ENCODE results near the gene BCO2. TPM values are rescaled to one million over a fixed set of nuclear protein-coding genes. Genes with fewer than 3 reads are reported as not detected.

Gene BCO2
- total RNA-seq, 1 donor from 2014 or later: 169 TPM

GRCh38 chr11:112249871-112250610, 74.7 kb downstream of the BCO2 start:
- intact Hi-C loops (cut with micrococcal nuclease): no loop called here

GRCh38 chr11:112253605-112254242, 78.4 kb downstream of the BCO2 start:
- Histone ChIP-seq H3K4me1 (no peaks in the 10 kb centered on the region), H3K36me3 (no peaks in the 10 kb centered on the region), H3K27ac (replicated peaks) (no peak overlapping the region), H3K9me3 (replicated peaks) (no peaks in the 10 kb centered on the region), H3K4me3 (no peak overlapping the region), H3K27me3 (ENCODE audit: low read depth) (no peaks in the 10 kb centered on the region)
- intact Hi-C loops (cut with micrococcal nuclease): no loop called here
- no peak for DNase-seq
- TF ChIP-seq, protein P1, sequence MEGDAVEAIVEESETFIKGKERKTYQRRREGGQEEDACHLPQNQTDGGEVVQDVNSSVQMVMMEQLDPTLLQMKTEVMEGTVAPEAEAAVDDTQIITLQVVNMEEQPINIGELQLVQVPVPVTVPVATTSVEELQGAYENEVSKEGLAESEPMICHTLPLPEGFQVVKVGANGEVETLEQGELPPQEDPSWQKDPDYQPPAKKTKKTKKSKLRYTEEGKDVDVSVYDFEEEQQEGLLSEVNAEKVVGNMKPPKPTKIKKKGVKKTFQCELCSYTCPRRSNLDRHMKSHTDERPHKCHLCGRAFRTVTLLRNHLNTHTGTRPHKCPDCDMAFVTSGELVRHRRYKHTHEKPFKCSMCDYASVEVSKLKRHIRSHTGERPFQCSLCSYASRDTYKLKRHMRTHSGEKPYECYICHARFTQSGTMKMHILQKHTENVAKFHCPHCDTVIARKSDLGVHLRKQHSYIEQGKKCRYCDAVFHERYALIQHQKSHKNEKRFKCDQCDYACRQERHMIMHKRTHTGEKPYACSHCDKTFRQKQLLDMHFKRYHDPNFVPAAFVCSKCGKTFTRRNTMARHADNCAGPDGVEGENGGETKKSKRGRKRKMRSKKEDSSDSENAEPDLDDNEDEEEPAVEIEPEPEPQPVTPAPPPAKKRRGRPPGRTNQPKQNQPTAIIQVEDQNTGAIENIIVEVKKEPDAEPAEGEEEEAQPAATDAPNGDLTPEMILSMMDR (IDR thresholded peaks at IDR 0.05; ENCODE audit: borderline replicate concordance): no peak

More at GRCh38 chr11:112249871-112250610, 74.7 kb downstream of the BCO2 start:
- H3K36me3 ChIP-seq: no peaks in the 10 kb centered on the region
- H3K4me3 ChIP-seq: no peak overlapping the region
- no peaks in the 10 kb centered on the region for H3K9me3 ChIP-seq (replicated peaks)
- no peaks in the 10 kb centered on the region for H3K4me1 ChIP-seq
- H3K27me3 ChIP-seq (ENCODE audit: low read depth): no peaks in the 10 kb centered on the region
- DNase-seq: no peak
- no peak overlapping the region for H3K27ac ChIP-seq (replicated peaks)
- TF ChIP-seq, protein P1 (IDR thresholded peaks at IDR 0.05; ENCODE audit: borderline replicate concordance): no peak

DNA sequence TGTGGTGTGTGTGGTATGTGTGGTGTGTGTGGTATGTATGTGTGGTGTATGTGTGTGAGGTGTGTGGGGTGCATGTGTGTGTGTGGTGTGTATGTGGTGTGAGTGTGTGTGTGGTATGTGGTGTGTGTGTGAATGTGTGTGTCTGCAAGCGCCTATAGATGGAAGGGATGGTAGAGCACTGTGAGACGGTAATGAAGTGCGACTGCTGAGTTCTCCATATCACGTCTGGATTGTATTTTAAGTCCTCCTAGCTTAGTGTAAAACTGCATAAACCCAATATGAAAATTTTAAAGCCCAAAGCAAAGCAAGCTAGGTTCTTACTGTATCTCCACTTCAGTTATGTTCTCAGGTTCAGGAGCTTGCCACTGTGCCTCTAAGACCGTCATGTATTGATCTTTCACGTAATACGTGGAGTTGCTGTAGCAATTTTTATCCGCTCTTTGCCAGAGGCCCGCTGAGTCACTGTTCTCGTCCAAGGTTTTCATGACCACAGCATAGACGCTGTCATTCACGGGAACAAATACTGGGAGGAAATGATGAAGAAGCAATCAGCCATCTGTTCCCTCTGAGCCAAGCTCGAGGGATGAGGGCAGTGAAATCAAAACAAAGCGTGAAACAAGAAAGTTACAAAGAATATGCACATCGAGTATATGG, 79.9 kb downstream of the BCO2 start:
- intact Hi-C loops (cut with micrococcal nuclease): no loop called here
- Histone ChIP-seq H3K36me3 (no peaks in the 10 kb centered on the region), H3K27ac (replicated peaks) (no peak overlapping the region), H3K4me1 (no peaks in the 10 kb centered on the region), H3K4me3 (no peak overlapping the region), H3K9me3 (replicated peaks) (no peaks in the 10 kb centered on the region), H3K27me3 (ENCODE audit: low read depth) (no peaks in the 10 kb centered on the region)
- no peak for DNase-seq
- TF ChIP-seq, protein P1 (IDR thresholded peaks at IDR 0.05; ENCODE audit: borderline replicate concordance): no peak

- Histone ChIP-seq H3K27me3 (ENCODE audit: low read depth) (no peaks in the 10 kb centered on the region), H3K36me3 (no peaks in the 10 kb centered on the region), H3K4me1 (no peaks in the 10 kb centered on the region), H3K27ac (replicated peaks) (no peak within 1 kb of the TSS), H3K9me3 (replicated peaks) (no peaks in the 10 kb centered on the region), H3K4me3 (no peak within 1 kb of the TSS)
- DNase-seq: no peak
- intact Hi-C loops (cut with micrococcal nuclease): no loop called here
- TF ChIP-seq, protein P1 (IDR thresholded peaks at IDR 0.05; ENCODE audit: borderline replicate concordance): no peak
These were observed 85.2 kb downstream of the BCO2 start, which contains the start of gene PLET1 for GRCh38 chr11:112260490-112260889. Gene PLET1, minus strand, starts transcription at chr11:112260860. Its CDS starts 271 bp downstream, at chr11:112260589.

DNA sequence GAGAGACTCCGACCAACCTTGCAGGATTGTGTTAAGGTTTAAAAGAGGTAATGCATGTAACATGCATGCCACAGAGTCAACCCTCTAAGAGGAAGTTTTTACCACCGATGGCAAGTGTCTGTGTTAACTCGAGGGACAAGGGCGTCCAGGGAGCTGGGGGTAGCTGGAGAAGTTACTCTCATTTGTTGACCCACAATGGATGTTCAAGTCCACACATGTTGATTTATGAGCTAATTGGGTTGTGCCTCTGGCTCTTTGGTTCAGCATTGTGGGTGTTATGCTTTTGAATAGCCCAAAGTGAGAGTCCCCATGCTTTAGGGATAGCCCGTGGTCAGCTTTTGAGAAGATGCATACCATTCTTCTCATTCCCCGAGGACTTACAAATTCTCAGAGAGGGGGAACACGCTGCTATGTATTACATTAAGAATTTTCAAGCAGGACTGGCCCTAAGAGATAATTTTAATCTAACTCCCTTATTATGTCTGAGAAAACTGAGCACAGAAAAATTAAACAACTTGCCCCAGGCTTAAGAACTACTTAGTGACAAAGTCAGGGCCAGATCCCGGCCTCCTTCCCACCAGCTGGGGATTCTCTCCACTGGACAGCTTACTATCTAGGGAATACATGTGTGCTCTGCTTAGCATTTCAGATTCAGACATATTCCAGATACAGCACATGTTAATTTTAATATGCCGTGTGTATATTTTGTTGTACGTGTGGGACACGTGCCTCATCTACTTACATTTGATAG, 90.5 kb downstream of the BCO2 start:
- no peak for DNase-seq
- intact Hi-C loops (cut with micrococcal nuclease): no loop called here
- Histone ChIP-seq H3K4me3 (no peak overlapping the region), H3K27ac (replicated peaks) (peak overlapping the region; percentile 24), H3K9me3 (replicated peaks) (no peaks in the 10 kb centered on the region), H3K27me3 (ENCODE audit: low read depth) (no peaks in the 10 kb centered on the region), H3K36me3 (no peaks in the 10 kb centered on the region), H3K4me1 (peaks cover 12% of the 10 kb centered on the region)
- TF ChIP-seq, protein P1 (IDR thresholded peaks at IDR 0.05; ENCODE audit: borderline replicate concordance): no peak

Data from left ventricle myocardium inferior (tissue), 1 donor.